ENCODE results near the gene MGAT5.

MGAT5 gene

DNA sequence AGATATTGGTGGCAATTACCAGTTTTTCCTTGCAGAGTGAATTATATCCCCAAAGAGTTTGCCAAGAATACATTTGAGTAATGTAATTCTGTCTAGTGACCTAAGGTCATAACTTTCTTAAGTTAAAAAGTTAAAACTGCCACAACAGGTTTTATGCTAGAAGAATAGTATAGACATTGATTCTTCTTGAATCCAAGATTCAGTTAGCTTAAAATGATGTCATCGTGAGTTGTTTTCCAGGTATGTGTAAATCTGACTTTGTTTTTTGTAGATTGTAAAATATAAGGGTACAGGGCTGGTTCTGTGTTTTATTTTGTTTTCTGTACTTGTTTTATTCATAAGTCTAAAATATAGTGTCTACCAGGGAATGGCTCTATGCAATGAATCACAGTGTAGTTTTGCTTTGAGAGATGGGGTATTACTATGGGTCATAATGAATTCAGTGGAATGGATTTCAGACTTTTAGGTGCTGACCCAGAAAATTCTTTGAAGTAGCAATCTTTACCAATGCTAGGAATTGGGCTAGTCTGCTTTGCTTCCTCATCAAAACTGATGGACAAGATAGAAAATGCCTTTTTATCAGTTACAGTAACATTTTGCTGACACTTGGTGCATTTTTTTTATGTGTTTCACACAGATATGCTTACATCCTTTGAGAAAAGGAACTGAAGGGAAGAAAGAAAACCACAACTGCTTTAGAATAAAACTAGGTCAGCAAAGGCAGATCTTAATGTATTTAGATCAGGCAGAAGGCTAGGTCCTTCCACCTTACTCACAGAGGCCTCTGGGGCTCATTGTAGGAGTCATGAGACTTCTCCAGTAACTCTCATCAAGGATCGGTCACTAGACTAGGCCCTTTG lies 20.8 kb upstream of the MGAT5 start:
- peaks cover 77% of the 10 kb centered on the region for H3K79me2 ChIP-seq (ENCODE audit: insufficient read depth, low read depth)
- no peaks in the 10 kb centered on the region for H4K20me1 ChIP-seq (ENCODE audit: insufficient read depth)
- H2AFZ ChIP-seq (ENCODE audit: low read depth) = no peak overlapping the region
- H3K27ac ChIP-seq = peak overlapping the region; percentile 79
- no peaks in the 10 kb centered on the region for H3K27me3 ChIP-seq (ENCODE audit: insufficient read depth, low read depth)
- TF ChIP-seq, protein P1, sequence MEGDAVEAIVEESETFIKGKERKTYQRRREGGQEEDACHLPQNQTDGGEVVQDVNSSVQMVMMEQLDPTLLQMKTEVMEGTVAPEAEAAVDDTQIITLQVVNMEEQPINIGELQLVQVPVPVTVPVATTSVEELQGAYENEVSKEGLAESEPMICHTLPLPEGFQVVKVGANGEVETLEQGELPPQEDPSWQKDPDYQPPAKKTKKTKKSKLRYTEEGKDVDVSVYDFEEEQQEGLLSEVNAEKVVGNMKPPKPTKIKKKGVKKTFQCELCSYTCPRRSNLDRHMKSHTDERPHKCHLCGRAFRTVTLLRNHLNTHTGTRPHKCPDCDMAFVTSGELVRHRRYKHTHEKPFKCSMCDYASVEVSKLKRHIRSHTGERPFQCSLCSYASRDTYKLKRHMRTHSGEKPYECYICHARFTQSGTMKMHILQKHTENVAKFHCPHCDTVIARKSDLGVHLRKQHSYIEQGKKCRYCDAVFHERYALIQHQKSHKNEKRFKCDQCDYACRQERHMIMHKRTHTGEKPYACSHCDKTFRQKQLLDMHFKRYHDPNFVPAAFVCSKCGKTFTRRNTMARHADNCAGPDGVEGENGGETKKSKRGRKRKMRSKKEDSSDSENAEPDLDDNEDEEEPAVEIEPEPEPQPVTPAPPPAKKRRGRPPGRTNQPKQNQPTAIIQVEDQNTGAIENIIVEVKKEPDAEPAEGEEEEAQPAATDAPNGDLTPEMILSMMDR (conservative IDR thresholded peaks at IDR 0.05; ENCODE audit: low read depth, low read length) = no peak
- peak overlapping the region; percentile 80 for H3K4me2 ChIP-seq
- peak overlapping the region; percentile 7; the same call in 1 of the 2 replicates for H3K9ac ChIP-seq
- H3K4me1 ChIP-seq (ENCODE audit: low read depth, poor library complexity, severe bottlenecking) = peaks cover 90% of the 10 kb centered on the region
- no peak overlapping the region for H3K4me3 ChIP-seq (IDR thresholded peaks at IDR 0.05; ENCODE audit: insufficient read depth, low read depth, low read length)
- no peaks in the 10 kb centered on the region for H3K36me3 ChIP-seq (ENCODE audit: insufficient read depth)

DNA sequence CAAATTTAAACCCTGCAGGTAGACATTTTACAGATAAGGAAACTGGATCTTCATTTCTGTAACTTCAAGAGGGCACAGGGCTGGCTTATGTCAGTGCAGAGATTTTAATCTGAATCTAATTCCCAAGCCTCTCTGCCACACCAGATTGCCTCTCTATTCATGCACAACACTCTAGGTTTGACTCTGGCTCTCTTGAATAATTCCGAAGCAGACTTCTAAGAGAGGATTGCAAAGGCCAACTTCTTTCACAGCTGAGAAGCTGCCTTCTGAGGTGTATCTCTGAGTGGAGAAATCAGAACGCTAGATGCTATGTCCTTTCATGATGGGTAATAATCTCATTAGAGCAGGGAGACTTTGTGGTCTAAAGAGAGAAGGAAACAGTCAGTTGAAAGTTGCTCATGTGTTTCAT lies 20.1 kb upstream of the MGAT5 start:
- peaks cover 94% of the 10 kb centered on the region for H3K4me1 ChIP-seq (ENCODE audit: low read depth, poor library complexity, severe bottlenecking)
- TF ChIP-seq, protein P1 (conservative IDR thresholded peaks at IDR 0.05; ENCODE audit: low read depth, low read length) = no peak
- no peak overlapping the region for H3K4me3 ChIP-seq (IDR thresholded peaks at IDR 0.05; ENCODE audit: insufficient read depth, low read depth, low read length)
- H3K9ac ChIP-seq = peak overlapping the region; percentile 7; the same call in 1 of the 2 replicates
- H3K79me2 ChIP-seq (ENCODE audit: insufficient read depth, low read depth) = peaks cover 77% of the 10 kb centered on the region
- H2AFZ ChIP-seq (ENCODE audit: low read depth) = no peak overlapping the region
- H4K20me1 ChIP-seq (ENCODE audit: insufficient read depth) = no peaks in the 10 kb centered on the region
- no peaks in the 10 kb centered on the region for H3K27me3 ChIP-seq (ENCODE audit: insufficient read depth, low read depth)
- H3K27ac ChIP-seq = peak overlapping the region; percentile 79
- H3K4me2 ChIP-seq = peak overlapping the region; percentile 80
- H3K36me3 ChIP-seq (ENCODE audit: insufficient read depth) = no peaks in the 10 kb centered on the region

DNA sequence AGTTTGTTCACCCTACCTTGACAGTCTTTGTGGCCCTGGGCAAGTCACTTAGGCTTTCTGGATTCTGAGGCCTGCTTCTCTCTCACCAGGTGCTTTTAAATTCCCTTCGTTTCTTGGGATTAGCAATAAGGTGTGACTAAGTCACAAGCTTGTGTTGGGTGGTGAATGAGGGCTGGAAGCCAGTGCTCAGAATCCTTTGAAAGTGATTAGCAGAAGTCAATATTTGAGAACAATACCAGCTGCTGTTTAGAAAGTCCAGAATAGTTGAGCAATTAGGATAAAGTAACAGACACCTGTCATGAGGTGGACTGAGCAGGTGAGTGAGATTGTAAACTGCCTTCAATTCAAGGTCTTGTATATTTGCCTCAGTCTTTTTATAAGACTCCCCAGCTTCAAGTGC lies 19.3 kb upstream of the MGAT5 start:
- Histone ChIP-seq H3K27me3 (ENCODE audit: insufficient read depth, low read depth) (no peaks in the 10 kb centered on the region), H4K20me1 (ENCODE audit: insufficient read depth) (no peaks in the 10 kb centered on the region), H3K27ac (peak overlapping the region; percentile 79), H3K4me3 (IDR thresholded peaks at IDR 0.05; ENCODE audit: insufficient read depth, low read depth, low read length) (no peak overlapping the region), H3K4me2 (peak overlapping the region; percentile 80), H3K79me2 (ENCODE audit: insufficient read depth, low read depth) (peaks cover 75% of the 10 kb centered on the region), H3K4me1 (ENCODE audit: low read depth, poor library complexity, severe bottlenecking) (peaks cover 87% of the 10 kb centered on the region), H3K9ac (peak overlapping the region; percentile 7; the same call in 1 of the 2 replicates), H2AFZ (ENCODE audit: low read depth) (no peak overlapping the region), H3K36me3 (ENCODE audit: insufficient read depth) (no peaks in the 10 kb centered on the region)
- TF ChIP-seq, protein P1 (conservative IDR thresholded peaks at IDR 0.05; ENCODE audit: low read depth, low read length) = no peak

DNA sequence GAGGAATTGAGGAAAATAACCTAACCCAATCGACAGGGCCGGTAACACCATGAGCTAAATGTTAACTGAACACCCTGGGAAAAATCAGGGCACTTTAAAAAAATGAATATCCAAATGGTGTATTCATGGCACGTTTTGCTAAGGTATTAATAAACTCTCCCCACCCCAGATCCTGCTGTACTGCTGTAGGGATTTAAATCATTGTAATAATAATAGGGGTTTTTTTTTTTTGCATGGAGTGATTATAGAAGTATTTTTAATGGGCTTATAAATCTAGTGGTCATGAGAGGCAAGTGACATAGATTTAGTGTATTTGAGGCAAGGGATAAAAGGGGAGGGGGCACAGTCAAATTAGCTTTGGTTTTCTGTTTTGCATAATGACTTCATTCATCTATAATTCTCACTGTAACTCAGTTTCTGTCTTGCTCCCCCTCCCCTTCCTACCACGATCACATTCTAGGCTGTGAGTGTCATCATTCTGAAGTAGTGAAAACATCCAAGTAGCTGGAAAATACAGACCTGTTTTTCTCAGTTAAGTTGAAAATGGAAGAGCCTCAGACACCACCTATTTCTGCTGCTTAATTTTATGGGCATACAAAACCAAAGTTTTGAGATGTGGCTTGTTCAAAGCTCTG lies 18.2 kb upstream of the MGAT5 start:
- H3K36me3 ChIP-seq (ENCODE audit: insufficient read depth) = no peaks in the 10 kb centered on the region
- H3K4me1 ChIP-seq (ENCODE audit: low read depth, poor library complexity, severe bottlenecking) = peaks cover 79% of the 10 kb centered on the region
- H3K4me2 ChIP-seq = peak overlapping the region; percentile 80
- peaks cover 65% of the 10 kb centered on the region for H3K79me2 ChIP-seq (ENCODE audit: insufficient read depth, low read depth)
- TF ChIP-seq, protein P1 (conservative IDR thresholded peaks at IDR 0.05; ENCODE audit: low read depth, low read length) = no peak
- no peaks in the 10 kb centered on the region for H3K27me3 ChIP-seq (ENCODE audit: insufficient read depth, low read depth)
- H3K9ac ChIP-seq = no peak overlapping the region
- no peak overlapping the region for H2AFZ ChIP-seq (ENCODE audit: low read depth)
- H4K20me1 ChIP-seq (ENCODE audit: insufficient read depth) = no peaks in the 10 kb centered on the region
- no peak overlapping the region for H3K4me3 ChIP-seq (IDR thresholded peaks at IDR 0.05; ENCODE audit: insufficient read depth, low read depth, low read length)
- H3K27ac ChIP-seq = peak overlapping the region; percentile 79; the same call in 1 of the 2 replicates
